Thoracic aorta (tissue), 2 donors: ENCODE results near the gene SCIMP. TPM values are rescaled to one million over a fixed set of nuclear protein-coding genes. Genes with fewer than 3 reads are reported as not detected.
"Not testable (repeated sequence)": the region's sequence is repeated elsewhere in the genome, so short reads cannot be mapped to it uniquely, and the experiment has no call there.

Experiments
- ATAC-seq: fragments of 150-250 bp; one replicate; pipeline ENCODE4 v1.8.0; 2017; ENCODE audit warnings: low read depth; ENCODE audit not compliant: insufficient number of reproducible peaks, low FRiP score
- DNase-seq: peaks from one replicate; pipeline ENCODE4 v3.0.0-alpha.2; 2020; ENCODE audit warnings: low spot score
- H3K27ac ChIP-seq, 2 donors: fragments of 200-600 bp; sonication (generic); 1 replicate in 1 of 2; 2 replicates in 1 of 2; pipeline ENCODE4 v1.5.1; 2016; ENCODE audit warnings: mild to moderate bottlenecking in 2 of 2, moderate library complexity in 2 of 2
- H3K27me3 ChIP-seq: fragments of 200-600 bp; sonication (generic); replicated peaks from 2 replicates; pipeline ENCODE4 v1.6.0; 2016; ENCODE audit warnings: mild to moderate bottlenecking; ENCODE audit not compliant: insufficient read depth
- H3K36me3 ChIP-seq: fragments of 200-600 bp; sonication (generic); one replicate; pipeline ENCODE4 v1.5.1; 2016
- H3K4me1 ChIP-seq, 2 donors: fragments of 200-600 bp; sonication (generic); 1 replicate in 1 of 2; 2 replicates in 1 of 2; pipeline versions ENCODE4 v1.5.1 to v1.6.0; 2016; ENCODE audit warnings: low read depth in 2 of 2, mild to moderate bottlenecking in 1 of 2; ENCODE audit not compliant: control insufficient read depth in 1 of 2
- H3K4me3 ChIP-seq: fragments of 200-600 bp; sonication (generic); 2 replicates; pipeline ENCODE4 v1.5.1; 2016; ENCODE audit warnings: mild to moderate bottlenecking
- H3K9me3 ChIP-seq: fragments of 200-600 bp; sonication (generic); 2 replicates; pipeline ENCODE4 v1.5.1; 2016
- total RNA-seq, 2 donors: library from RNA; depleted of rRNA; stranded (reverse); fragments of >200 nt; gene quantifications; one replicate each; pipeline versions ENCODE4 v1.1.0 to v1.2.3, GENCODE V29; 2016
- TF ChIP-seq, protein P1 (sequence below): fragments of 200-600 bp; sonication (generic); IDR thresholded peaks from one replicate; pipeline ENCODE4 v1.5.1; 2019; ENCODE audit warnings: antibody characterized with exemption

SCIMP gene
- total RNA-seq, 2 donors from 2014 or later = 13.4 to 14.9 TPM

GRCh38 chr17:5248821-5249479 lies 14.3 kb upstream of the SCIMP start:
- Histone ChIP-seq H3K9me3 (no peaks in the 10 kb centered on the region), H3K4me1 (no peaks in the 10 kb centered on the region), H3K36me3 (no peaks in the 10 kb centered on the region), H3K4me3 (no peak overlapping the region), H3K27ac (no peak overlapping the region), H3K27me3 (no peaks in the 10 kb centered on the region)
- DNase-seq (no peak), ATAC-seq (no peak)
- TF ChIP-seq, protein P1, sequence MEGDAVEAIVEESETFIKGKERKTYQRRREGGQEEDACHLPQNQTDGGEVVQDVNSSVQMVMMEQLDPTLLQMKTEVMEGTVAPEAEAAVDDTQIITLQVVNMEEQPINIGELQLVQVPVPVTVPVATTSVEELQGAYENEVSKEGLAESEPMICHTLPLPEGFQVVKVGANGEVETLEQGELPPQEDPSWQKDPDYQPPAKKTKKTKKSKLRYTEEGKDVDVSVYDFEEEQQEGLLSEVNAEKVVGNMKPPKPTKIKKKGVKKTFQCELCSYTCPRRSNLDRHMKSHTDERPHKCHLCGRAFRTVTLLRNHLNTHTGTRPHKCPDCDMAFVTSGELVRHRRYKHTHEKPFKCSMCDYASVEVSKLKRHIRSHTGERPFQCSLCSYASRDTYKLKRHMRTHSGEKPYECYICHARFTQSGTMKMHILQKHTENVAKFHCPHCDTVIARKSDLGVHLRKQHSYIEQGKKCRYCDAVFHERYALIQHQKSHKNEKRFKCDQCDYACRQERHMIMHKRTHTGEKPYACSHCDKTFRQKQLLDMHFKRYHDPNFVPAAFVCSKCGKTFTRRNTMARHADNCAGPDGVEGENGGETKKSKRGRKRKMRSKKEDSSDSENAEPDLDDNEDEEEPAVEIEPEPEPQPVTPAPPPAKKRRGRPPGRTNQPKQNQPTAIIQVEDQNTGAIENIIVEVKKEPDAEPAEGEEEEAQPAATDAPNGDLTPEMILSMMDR = no peak

- DNase-seq = no peak
- H3K4me1 ChIP-seq = no peaks in the 10 kb centered on the region
- H3K9me3 ChIP-seq = no peaks in the 10 kb centered on the region
- no peak overlapping the region for H3K4me3 ChIP-seq
- H3K27me3 ChIP-seq = no peaks in the 10 kb centered on the region
- ATAC-seq = no peak
- no peaks in the 10 kb centered on the region for H3K36me3 ChIP-seq
- no peak overlapping the region for H3K27ac ChIP-seq
- TF ChIP-seq, protein P1 = no peak
Measured at GRCh38 chr17:5247621-5248020, 13.0 kb upstream of the SCIMP start.

DNA sequence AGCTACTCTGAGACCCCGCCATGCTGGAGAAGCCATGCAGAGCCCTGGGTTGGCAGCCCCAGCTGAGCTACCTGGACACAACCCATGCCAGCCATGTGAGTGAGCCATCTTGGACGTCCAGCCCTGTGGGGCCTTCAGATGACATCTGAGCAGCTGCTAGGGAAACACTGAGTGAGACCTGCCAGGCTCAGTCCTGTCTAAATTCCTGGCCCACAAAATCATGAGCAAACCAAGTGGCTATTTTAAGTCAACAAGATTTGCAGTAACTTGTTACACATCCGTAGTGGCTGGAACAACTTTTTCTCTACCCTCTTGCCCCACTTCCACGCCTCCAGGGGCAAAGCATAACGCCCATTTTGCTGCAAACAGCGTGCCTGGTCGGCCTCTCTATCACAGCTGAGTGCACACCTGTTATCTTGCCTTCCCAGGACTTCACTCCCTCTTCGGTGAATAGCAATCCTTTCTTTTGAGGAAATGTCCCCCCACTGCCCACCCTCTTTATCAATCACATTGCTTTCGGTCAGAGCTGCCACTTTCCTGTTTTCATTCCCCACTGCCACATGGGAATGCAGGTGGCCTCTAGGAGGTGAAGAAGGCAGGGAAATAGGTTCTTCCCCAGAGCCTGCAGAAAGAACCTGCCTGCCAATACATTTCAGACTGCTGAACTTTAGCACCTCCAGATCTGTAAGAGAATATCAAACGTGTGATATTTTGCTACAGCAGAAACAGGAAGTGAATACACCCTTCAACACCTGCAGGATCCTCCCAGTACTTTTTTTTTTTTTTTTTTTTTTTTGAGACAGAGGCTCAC lies 7.4 kb upstream of the SCIMP start:
- Histone ChIP-seq H3K4me1 (no peaks in the 10 kb centered on the region), H3K4me3 (no peak overlapping the region), H3K36me3 (no peaks in the 10 kb centered on the region), H3K27ac (no peak overlapping the region), H3K27me3 (no peaks in the 10 kb centered on the region), H3K9me3 (no peaks in the 10 kb centered on the region)
- ATAC-seq = no peak
- no peak for DNase-seq
- TF ChIP-seq, protein P1 = no peak

GRCh38 chr17:5239769-5240168 lies 5.1 kb upstream of the SCIMP start:
- ATAC-seq = not testable (repeated sequence)

GRCh38 chr17:5238333-5238732 lies 3.7 kb upstream of the SCIMP start:
- ATAC-seq = no peak
- no peak overlapping the region for H3K4me3 ChIP-seq
- no peaks in the 10 kb centered on the region for H3K36me3 ChIP-seq
- no peaks in the 10 kb centered on the region for H3K27me3 ChIP-seq
- no peaks in the 10 kb centered on the region for H3K9me3 ChIP-seq
- H3K4me1 ChIP-seq = no peaks in the 10 kb centered on the region
- no peak overlapping the region for H3K27ac ChIP-seq
- TF ChIP-seq, protein P1 = no peak
- no peak for DNase-seq

More at GRCh38 chr17:5239769-5240168, 5.1 kb upstream of the SCIMP start:
- H3K27ac ChIP-seq, DNase-seq, H3K27me3 ChIP-seq, H3K4me3 ChIP-seq, H3K4me1 ChIP-seq, H3K36me3 ChIP-seq, H3K9me3 ChIP-seq: not testable (repeated sequence)
